Muscle of leg (tissue), 11 donors: ENCODE data around the gene SLC26A11. TPM values are rescaled to one million over a fixed set of nuclear protein-coding genes. Genes with fewer than 3 reads are reported as not detected.

Experiments used
- DNase-seq: peaks from one replicate; pipeline ENCODE4 v3.0.0; 2013
- H3K27ac ChIP-seq: one replicate; pipeline ENCODE4 v1.5.1; 2013; ENCODE audit warnings: mild to moderate bottlenecking, low read length, control low read depth
- H3K27me3 ChIP-seq: one replicate; pipeline ENCODE4 v1.6.1; 2013; ENCODE audit warnings: low read length; ENCODE audit not compliant: control insufficient read depth, insufficient read depth
- H3K36me3 ChIP-seq: one replicate; pipeline ENCODE4 v1.6.1; 2013; ENCODE audit warnings: low read length; ENCODE audit not compliant: control insufficient read depth, insufficient read depth
- H3K4me1 ChIP-seq: one replicate; pipeline ENCODE4 v1.6.1; 2013; ENCODE audit warnings: low read length; ENCODE audit not compliant: control insufficient read depth, insufficient read depth
- H3K4me3 ChIP-seq: one replicate; pipeline ENCODE4 v1.5.1; 2013; ENCODE audit warnings: low read length, control low read depth
- H3K9me3 ChIP-seq: replicated peaks from 2 replicates; pipeline ENCODE4 v1.6.1; 2013; ENCODE audit warnings: low read depth, low read length; ENCODE audit not compliant: control insufficient read depth
- WGBS: methylation state at CpG from one replicate; pipeline ENCODE4 v1.1.5; 2013; ENCODE audit warnings: missing lambda C conversion rate; ENCODE audit not compliant: insufficient coverage; 5-methylcytosine and 5-hydroxymethylcytosine counted together
- polyA plus RNA-seq, 8 donors: library from polyadenylated mRNA; unstranded; fragments of 120-200 nt; gene quantifications; one replicate each; pipeline versions ENCODE4 v1.2.1 to v1.2.3, GENCODE V29; 2013; ENCODE audit warnings: inconsistent platforms in 1 of 8, low replicate concordance in 1 of 8; ENCODE audit not compliant: insufficient read length in 8 of 8, insufficient read depth in 1 of 8
- total RNA-seq: library from RNA; stranded (reverse); fragments of 120-200 nt; gene quantifications from one replicate; pipeline ENCODE4 v1.2.4, GENCODE V29; 2013

SLC26A11 gene
- total and polyA plus RNA-seq, 9 donors, result 7.1 to 15.2 (median 9.3) TPM

GRCh38 chr17:80223142-80223815 lies 3.1 kb downstream of the SLC26A11 start:
- Histone ChIP-seq H3K9me3 (no peaks in the 10 kb centered on the region), H3K4me3 (no peak overlapping the region), H3K27ac (no peak overlapping the region), H3K4me1 (peaks cover 20% of the 10 kb centered on the region), H3K36me3 (peaks cover 18% of the 10 kb centered on the region), H3K27me3 (no peaks in the 10 kb centered on the region)
- 84% methylated on average over 18 of the region's 18 CpGs for WGBS
- DNase-seq, result no peak

DNA sequence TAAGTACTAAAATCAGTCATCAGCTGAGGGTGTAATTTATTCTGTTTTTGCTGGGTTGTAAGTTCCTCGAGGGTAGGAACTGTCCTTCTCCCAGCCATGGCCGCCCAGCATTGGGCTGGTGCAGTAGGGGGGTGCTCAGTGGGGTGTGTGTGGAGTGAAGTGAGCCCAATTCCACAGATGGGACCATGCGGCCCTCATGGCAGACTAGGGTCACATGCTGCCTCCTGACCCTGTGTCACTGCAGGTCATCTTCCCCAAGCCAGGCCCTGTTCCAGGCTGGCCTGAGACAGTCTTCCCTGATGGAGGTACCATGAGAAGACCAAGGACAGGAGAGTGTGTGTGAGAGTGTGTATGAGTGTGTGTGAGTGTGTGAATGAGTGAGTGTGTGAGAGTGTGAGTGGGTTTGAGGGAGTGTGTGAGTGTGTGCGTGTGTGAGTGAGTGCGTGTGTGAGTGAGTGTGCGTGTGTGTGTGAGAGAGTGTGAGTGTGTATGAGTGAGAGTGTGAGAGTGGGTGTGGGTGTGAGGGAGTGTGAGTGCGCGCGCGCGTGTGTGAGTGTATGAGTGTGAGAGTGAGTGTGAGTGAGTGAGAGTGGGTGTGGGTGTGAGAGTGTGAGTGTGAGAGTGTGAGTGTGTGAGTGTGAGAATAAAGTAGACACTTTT lies 3.7 kb downstream of the SLC26A11 start:
- Histone ChIP-seq H3K4me1 (peaks cover 20% of the 10 kb centered on the region), H3K4me3 (no peak overlapping the region), H3K9me3 (no peaks in the 10 kb centered on the region), H3K27me3 (no peaks in the 10 kb centered on the region), H3K36me3 (peaks cover 22% of the 10 kb centered on the region), H3K27ac (no peak overlapping the region)
- WGBS, result 67% methylated on average over 11 of the region's 11 CpGs
- DNase-seq, result no peak

GRCh38 chr17:80224683-80225082 lies 4.5 kb downstream of the SLC26A11 start:
- H3K27ac ChIP-seq, result no peak overlapping the region
- no peaks in the 10 kb centered on the region for H3K27me3 ChIP-seq
- peaks cover 23% of the 10 kb centered on the region for H3K36me3 ChIP-seq
- H3K9me3 ChIP-seq, result no peaks in the 10 kb centered on the region
- no peak overlapping the region for H3K4me3 ChIP-seq
- no peak for DNase-seq
- H3K4me1 ChIP-seq, result peaks cover 13% of the 10 kb centered on the region
- 90% methylated on average over 3 of the region's 6 CpGs for WGBS

- Histone ChIP-seq H3K4me1 (peaks cover 10% of the 10 kb centered on the region), H3K27me3 (no peaks in the 10 kb centered on the region), H3K36me3 (peaks cover 26% of the 10 kb centered on the region), H3K4me3 (no peak overlapping the region), H3K27ac (no peak overlapping the region), H3K9me3 (no peaks in the 10 kb centered on the region)
- 67% methylated on average over 3 of the region's 6 CpGs for WGBS
- DNase-seq, result no peak
Measured at GRCh38 chr17:80225230-80225629, 5.0 kb downstream of the SLC26A11 start.

DNA sequence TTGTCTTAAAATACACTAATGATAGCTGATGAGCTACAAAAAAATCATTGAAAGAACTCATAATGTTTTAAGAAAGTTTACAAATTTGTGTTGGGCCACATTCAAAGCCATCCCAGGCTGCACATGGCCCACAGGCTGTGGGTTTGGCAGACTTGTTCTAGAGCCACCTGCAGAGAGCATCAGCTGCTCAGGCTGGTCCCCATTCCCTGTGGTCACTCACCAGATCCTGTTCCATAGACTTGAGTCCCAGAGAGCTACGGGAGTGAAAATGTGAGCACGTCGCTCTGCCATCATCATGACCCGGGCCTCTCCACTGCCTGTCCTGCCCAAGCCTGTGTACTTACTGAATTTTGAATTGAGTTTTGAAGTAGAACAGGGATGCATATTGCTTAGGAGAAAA lies 6.9 kb downstream of the SLC26A11 start:
- WGBS, result 67% methylated on average over 2 of the region's 4 CpGs
- peaks cover 1% of the 10 kb centered on the region for H3K9me3 ChIP-seq

GRCh38 chr17:80227666-80228065 lies 7.4 kb downstream of the SLC26A11 start:
- H3K27ac ChIP-seq, result no peak overlapping the region

More for the DNA sequence above, 6.9 kb downstream of the SLC26A11 start:
- Histone ChIP-seq H3K36me3 (peaks cover 28% of the 10 kb centered on the region), H3K27ac (no peak overlapping the region), H3K27me3 (no peaks in the 10 kb centered on the region), H3K4me3 (no peak overlapping the region), H3K4me1 (no peaks in the 10 kb centered on the region)
- DNase-seq, result no peak

DNA sequence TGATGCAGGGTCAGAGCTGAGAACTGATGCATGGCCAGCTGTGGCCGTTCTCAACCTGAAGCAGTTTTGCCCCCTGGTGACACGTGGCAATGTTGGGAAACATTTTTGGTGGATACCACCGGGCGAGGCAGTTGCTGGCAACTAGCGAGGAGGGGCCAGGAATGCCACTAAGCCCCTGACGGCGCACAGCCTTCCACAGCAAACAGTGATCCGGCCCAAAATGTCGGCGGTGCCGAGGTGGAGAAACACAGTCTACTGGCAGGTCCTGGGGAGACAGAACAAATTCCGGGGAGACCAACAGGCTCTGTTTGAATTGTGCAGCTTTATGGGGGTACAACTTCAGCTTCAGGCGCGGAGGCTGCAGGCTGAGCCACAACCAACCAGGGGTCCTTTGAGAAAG lies 8.2 kb downstream of the SLC26A11 start:
- DNase-seq, result no peak
- peaks cover 14% of the 10 kb centered on the region for H3K9me3 ChIP-seq
- no peak overlapping the region for H3K27ac ChIP-seq
- no peak overlapping the region for H3K4me3 ChIP-seq
- WGBS, result 85% methylated on average over 14 of the region's 14 CpGs
- H3K27me3 ChIP-seq, result no peaks in the 10 kb centered on the region
- no peaks in the 10 kb centered on the region for H3K4me1 ChIP-seq
- H3K36me3 ChIP-seq, result peaks cover 30% of the 10 kb centered on the region

More at GRCh38 chr17:80227666-80228065, 7.4 kb downstream of the SLC26A11 start:
- Histone ChIP-seq H3K36me3 (peaks cover 28% of the 10 kb centered on the region), H3K4me1 (no peaks in the 10 kb centered on the region), H3K4me3 (no peak overlapping the region), H3K9me3 (peaks cover 6% of the 10 kb centered on the region), H3K27me3 (no peaks in the 10 kb centered on the region)
- DNase-seq, result no peak
- WGBS, result 91% methylated on average over 10 of the region's 11 CpGs

DNA sequence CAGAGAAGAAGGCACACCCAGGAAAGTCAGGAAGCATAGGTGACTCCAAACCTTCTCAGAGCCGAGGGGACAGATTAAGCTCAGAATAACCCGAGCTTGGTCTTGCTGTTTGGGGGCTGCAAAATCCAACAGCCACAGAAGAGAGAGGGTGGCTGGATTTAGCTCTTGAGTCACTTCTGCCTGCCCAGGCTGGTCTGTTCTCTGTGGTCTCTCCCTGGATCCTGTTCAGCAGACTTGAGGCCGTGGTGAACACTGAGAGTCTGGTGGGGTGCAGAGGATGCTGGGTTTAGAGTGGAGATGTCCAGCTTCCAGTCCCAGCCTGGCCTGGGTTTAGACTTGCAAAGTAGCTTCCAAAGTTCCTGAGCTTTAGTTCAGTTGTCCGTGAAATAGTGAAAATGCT lies 8.8 kb downstream of the SLC26A11 start:
- no peaks in the 10 kb centered on the region for H3K27me3 ChIP-seq
- H3K9me3 ChIP-seq, result peaks cover 17% of the 10 kb centered on the region
- 87% methylated on average over 3 of the region's 4 CpGs for WGBS
- H3K27ac ChIP-seq, result no peak overlapping the region
- no peak overlapping the region for H3K4me3 ChIP-seq
- H3K36me3 ChIP-seq, result peaks cover 28% of the 10 kb centered on the region
- no peak for DNase-seq
- no peaks in the 10 kb centered on the region for H3K4me1 ChIP-seq

GRCh38 chr17:80232438-80232837 lies 12.2 kb downstream of the SLC26A11 start:
- no peak overlapping the region for H3K4me3 ChIP-seq
- no CpG with 5 or more reads among the region's 1 CpG for WGBS
- H3K27me3 ChIP-seq, result no peaks in the 10 kb centered on the region
- H3K9me3 ChIP-seq, result peaks cover 17% of the 10 kb centered on the region
- no peak overlapping the region for H3K27ac ChIP-seq
- DNase-seq, result no peak
- no peaks in the 10 kb centered on the region for H3K4me1 ChIP-seq
- H3K36me3 ChIP-seq, result peaks cover 43% of the 10 kb centered on the region

GRCh38 chr17:80233202-80233601 lies 13.0 kb downstream of the SLC26A11 start:
- peaks cover 45% of the 10 kb centered on the region for H3K36me3 ChIP-seq
- WGBS, result 89% methylated on average over 1 of the region's 3 CpGs
- H3K9me3 ChIP-seq, result peaks cover 17% of the 10 kb centered on the region
- no peak overlapping the region for H3K27ac ChIP-seq
- no peaks in the 10 kb centered on the region for H3K4me1 ChIP-seq
- DNase-seq, result no peak
- H3K27me3 ChIP-seq, result no peaks in the 10 kb centered on the region
- H3K4me3 ChIP-seq, result no peak overlapping the region
